ENCODE results near the gene KCTD12. TPM values are rescaled to one million over a fixed set of nuclear protein-coding genes. Genes with fewer than 3 reads are reported as not detected.

The KCTD12 gene
- total and polyA plus RNA-seq, 2 experiments from 2014 or later: 9.1 to 70.5 TPM

- Histone ChIP-seq H3K36me3 (replicated peaks; ENCODE audit: insufficient read depth, low read depth) (no peaks in the 10 kb centered on the region), H3K4me3 (no peak overlapping the region), H2AFZ (peak overlapping the region; percentile 29), H3K79me2 (no peaks in the 10 kb centered on the region), H3K9me3 (ENCODE audit: low read depth) (no peaks in the 10 kb centered on the region), H3K4me1 (ENCODE audit: insufficient read depth) (peaks cover 11% of the 10 kb centered on the region), H3K9me2 (replicated peaks; ENCODE audit: insufficient read depth) (no peaks in the 10 kb centered on the region), H3K4me2 (peak overlapping the region; percentile 2), H4K20me1 (ENCODE audit: insufficient read depth, poor library complexity, severe bottlenecking) (no peaks in the 10 kb centered on the region), H3K27me3 (no peaks in the 10 kb centered on the region), H3K27ac (peak overlapping the region; percentile 90)
- WGBS (ENCODE audit: low lambda C conversion rate, missing lambda C conversion rate): 88% methylated on average over 1 of the region's 1 CpG
- DNase-seq (ENCODE audit: low spot score): no peak
- TF ChIP-seq CTCF (IDR thresholded peaks at IDR 0.05; ENCODE audit: poor library complexity): no peak
- TF ChIP-seq EZH2phosphoT487 (IDR thresholded peaks at IDR 0.05; ENCODE audit: low read depth, severe bottlenecking, unreplicated experiment): no peak
- TF ChIP-seq EZH2 (IDR thresholded peaks at IDR 0.05; ENCODE audit: borderline replicate concordance): no peak
Measured at GRCh38 chr13:76917095-76917494, 30.9 kb upstream of the KCTD12 start.

- H3K27me3 ChIP-seq: no peaks in the 10 kb centered on the region
- no peaks in the 10 kb centered on the region for H3K9me2 ChIP-seq (replicated peaks; ENCODE audit: insufficient read depth)
- H3K9me3 ChIP-seq (ENCODE audit: low read depth): no peaks in the 10 kb centered on the region
- no peaks in the 10 kb centered on the region for H4K20me1 ChIP-seq (ENCODE audit: insufficient read depth, poor library complexity, severe bottlenecking)
- no peaks in the 10 kb centered on the region for H3K79me2 ChIP-seq
- H2AFZ ChIP-seq: no peak overlapping the region
- DNase-seq (ENCODE audit: low spot score): no peak
- H3K36me3 ChIP-seq (replicated peaks; ENCODE audit: insufficient read depth, low read depth): no peaks in the 10 kb centered on the region
- H3K4me1 ChIP-seq (ENCODE audit: insufficient read depth): peaks cover 11% of the 10 kb centered on the region
- no peak overlapping the region for H3K4me3 ChIP-seq
- no peak for TF ChIP-seq CTCF (IDR thresholded peaks at IDR 0.05; ENCODE audit: poor library complexity)
- TF ChIP-seq EZH2phosphoT487 (IDR thresholded peaks at IDR 0.05; ENCODE audit: low read depth, severe bottlenecking, unreplicated experiment): no peak
- no peak for TF ChIP-seq EZH2 (IDR thresholded peaks at IDR 0.05; ENCODE audit: borderline replicate concordance)
- no peak overlapping the region for H3K27ac ChIP-seq
- 90% methylated on average over 4 of the region's 4 CpGs for WGBS (ENCODE audit: low lambda C conversion rate, missing lambda C conversion rate)
- no peak overlapping the region for H3K4me2 ChIP-seq
Measured at GRCh38 chr13:76913898-76914297, 27.7 kb upstream of the KCTD12 start.

- no peaks in the 10 kb centered on the region for H3K36me3 ChIP-seq (replicated peaks; ENCODE audit: insufficient read depth, low read depth)
- peaks cover 3% of the 10 kb centered on the region for H3K4me1 ChIP-seq (ENCODE audit: insufficient read depth)
- no peak overlapping the region for H3K4me2 ChIP-seq
- DNase-seq (ENCODE audit: low spot score): no peak
- no peak for TF ChIP-seq EZH2 (IDR thresholded peaks at IDR 0.05; ENCODE audit: borderline replicate concordance)
- TF ChIP-seq EZH2phosphoT487 (IDR thresholded peaks at IDR 0.05; ENCODE audit: low read depth, severe bottlenecking, unreplicated experiment): no peak
- TF ChIP-seq CTCF (IDR thresholded peaks at IDR 0.05; ENCODE audit: poor library complexity): no peak
- no peak overlapping the region for H2AFZ ChIP-seq
- no peak overlapping the region for H3K27ac ChIP-seq
- no peaks in the 10 kb centered on the region for H4K20me1 ChIP-seq (ENCODE audit: insufficient read depth, poor library complexity, severe bottlenecking)
- WGBS (ENCODE audit: low lambda C conversion rate, missing lambda C conversion rate): 92% methylated on average over 3 of the region's 3 CpGs
- H3K79me2 ChIP-seq: no peaks in the 10 kb centered on the region
- H3K4me3 ChIP-seq: no peak overlapping the region
- H3K27me3 ChIP-seq: no peaks in the 10 kb centered on the region
- no peaks in the 10 kb centered on the region for H3K9me3 ChIP-seq (ENCODE audit: low read depth)
- no peaks in the 10 kb centered on the region for H3K9me2 ChIP-seq (replicated peaks; ENCODE audit: insufficient read depth)
Measured at GRCh38 chr13:76912476-76912875, 26.3 kb upstream of the KCTD12 start.

GRCh38 chr13:76904507-76904906 lies 18.3 kb upstream of the KCTD12 start:
- no peaks in the 10 kb centered on the region for H3K79me2 ChIP-seq
- TF ChIP-seq CTCF (IDR thresholded peaks at IDR 0.05; ENCODE audit: poor library complexity) (no peak), EZH2 (IDR thresholded peaks at IDR 0.05; ENCODE audit: borderline replicate concordance) (no peak), EZH2phosphoT487 (IDR thresholded peaks at IDR 0.05; ENCODE audit: low read depth, severe bottlenecking, unreplicated experiment) (no peak)
- H3K36me3 ChIP-seq (replicated peaks; ENCODE audit: insufficient read depth, low read depth): no peaks in the 10 kb centered on the region
- peaks cover 4% of the 10 kb centered on the region for H3K4me1 ChIP-seq (ENCODE audit: insufficient read depth)
- H3K9me2 ChIP-seq (replicated peaks; ENCODE audit: insufficient read depth): no peaks in the 10 kb centered on the region
- H3K27me3 ChIP-seq: no peaks in the 10 kb centered on the region
- H4K20me1 ChIP-seq (ENCODE audit: insufficient read depth, poor library complexity, severe bottlenecking): no peaks in the 10 kb centered on the region
- H3K4me3 ChIP-seq: no peak overlapping the region
- H3K9me3 ChIP-seq (ENCODE audit: low read depth): no peaks in the 10 kb centered on the region
- no peak for DNase-seq (ENCODE audit: low spot score)
- no peak overlapping the region for H3K4me2 ChIP-seq
- WGBS (ENCODE audit: low lambda C conversion rate, missing lambda C conversion rate): 78% methylated on average over 2 of the region's 2 CpGs
- no peak overlapping the region for H2AFZ ChIP-seq
- H3K27ac ChIP-seq: no peak overlapping the region

Measured in hepatocyte (in vitro differentiated cells).